ENCODE results near the gene CRYGN.

CRYGN gene

DNA sequence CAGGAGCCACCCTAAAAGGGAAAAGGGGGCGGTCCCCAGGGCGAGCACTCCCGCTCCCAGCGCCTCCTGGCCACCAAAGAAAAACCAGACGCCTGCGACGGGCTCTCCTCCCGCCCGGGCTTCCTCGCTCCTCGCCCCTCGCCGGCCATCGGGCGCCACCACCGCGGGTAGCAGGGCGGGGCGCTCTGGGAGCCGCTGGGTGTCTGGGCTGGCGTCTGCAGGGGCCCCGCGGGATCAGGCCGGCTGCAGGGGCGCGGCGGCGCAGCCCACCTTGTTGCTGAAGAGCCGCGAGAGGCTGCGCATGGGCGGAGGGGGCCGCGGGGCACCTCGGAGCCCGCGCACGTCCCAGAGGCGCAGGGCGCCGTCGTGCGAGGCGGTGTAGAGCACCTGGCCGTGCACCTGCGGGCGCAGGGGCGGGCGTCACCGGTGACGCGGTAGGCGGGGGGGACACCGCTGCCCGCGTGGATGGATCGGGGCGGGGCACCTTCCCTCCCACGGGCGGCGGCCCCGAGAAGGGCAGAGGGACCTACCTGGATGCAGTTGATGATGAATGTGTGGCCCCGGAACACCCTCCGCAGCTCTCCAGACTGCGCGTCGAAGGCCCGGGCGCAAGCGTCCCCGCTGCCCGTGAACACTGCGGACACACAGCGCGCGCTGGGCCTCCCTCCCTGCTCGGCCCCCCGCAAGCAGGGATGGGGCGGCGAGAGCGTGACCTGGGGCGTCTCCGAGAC is 58.4 kb downstream of the CRYGN start:
- DNase-seq (ENCODE audit: low read depth) = no peak
- no peak overlapping the region for H3K4me3 ChIP-seq (ENCODE audit: low read depth, low read length)
- TF ChIP-seq MYC (IDR thresholded peaks at IDR 0.05; ENCODE audit: low read depth, low read length) (no peak), POLR2A (IDR thresholded peaks at IDR 0.05; ENCODE audit: extremely low read depth, insufficient read length) (no peak)
- TF ChIP-seq, protein P1, sequence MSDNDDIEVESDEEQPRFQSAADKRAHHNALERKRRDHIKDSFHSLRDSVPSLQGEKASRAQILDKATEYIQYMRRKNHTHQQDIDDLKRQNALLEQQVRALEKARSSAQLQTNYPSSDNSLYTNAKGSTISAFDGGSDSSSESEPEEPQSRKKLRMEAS (IDR thresholded peaks at IDR 0.05; ENCODE audit: low read depth, low read length) = no peak
- TF ChIP-seq, protein P2, sequence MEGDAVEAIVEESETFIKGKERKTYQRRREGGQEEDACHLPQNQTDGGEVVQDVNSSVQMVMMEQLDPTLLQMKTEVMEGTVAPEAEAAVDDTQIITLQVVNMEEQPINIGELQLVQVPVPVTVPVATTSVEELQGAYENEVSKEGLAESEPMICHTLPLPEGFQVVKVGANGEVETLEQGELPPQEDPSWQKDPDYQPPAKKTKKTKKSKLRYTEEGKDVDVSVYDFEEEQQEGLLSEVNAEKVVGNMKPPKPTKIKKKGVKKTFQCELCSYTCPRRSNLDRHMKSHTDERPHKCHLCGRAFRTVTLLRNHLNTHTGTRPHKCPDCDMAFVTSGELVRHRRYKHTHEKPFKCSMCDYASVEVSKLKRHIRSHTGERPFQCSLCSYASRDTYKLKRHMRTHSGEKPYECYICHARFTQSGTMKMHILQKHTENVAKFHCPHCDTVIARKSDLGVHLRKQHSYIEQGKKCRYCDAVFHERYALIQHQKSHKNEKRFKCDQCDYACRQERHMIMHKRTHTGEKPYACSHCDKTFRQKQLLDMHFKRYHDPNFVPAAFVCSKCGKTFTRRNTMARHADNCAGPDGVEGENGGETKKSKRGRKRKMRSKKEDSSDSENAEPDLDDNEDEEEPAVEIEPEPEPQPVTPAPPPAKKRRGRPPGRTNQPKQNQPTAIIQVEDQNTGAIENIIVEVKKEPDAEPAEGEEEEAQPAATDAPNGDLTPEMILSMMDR (IDR thresholded peaks at IDR 0.05; ENCODE audit: low read depth, low read length) = no peak

DNA sequence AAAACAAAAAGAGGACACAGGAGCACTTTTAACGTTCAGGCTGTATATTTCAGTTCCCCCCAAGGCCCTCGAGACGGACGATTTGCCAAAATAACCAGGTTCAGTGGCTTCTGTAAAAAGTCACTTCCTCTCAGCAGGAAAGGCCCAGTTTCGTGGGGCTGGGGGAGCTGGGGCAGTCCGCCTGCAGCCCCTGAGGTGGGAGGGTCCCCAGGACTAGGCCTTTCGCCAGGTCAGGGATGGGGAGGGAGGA is 58.9 kb downstream of the CRYGN start:
- H3K4me3 ChIP-seq (ENCODE audit: low read depth, low read length) = no peak overlapping the region
- peak; percentile 57 for DNase-seq (ENCODE audit: low read depth)
- no peak for TF ChIP-seq MYC (IDR thresholded peaks at IDR 0.05; ENCODE audit: low read depth, low read length)
- TF ChIP-seq, protein P1 (IDR thresholded peaks at IDR 0.05; ENCODE audit: low read depth, low read length) = no peak
- no peak for TF ChIP-seq POLR2A (IDR thresholded peaks at IDR 0.05; ENCODE audit: extremely low read depth, insufficient read length)
- TF ChIP-seq, protein P2 (IDR thresholded peaks at IDR 0.05; ENCODE audit: low read depth, low read length) = no peak

DNA sequence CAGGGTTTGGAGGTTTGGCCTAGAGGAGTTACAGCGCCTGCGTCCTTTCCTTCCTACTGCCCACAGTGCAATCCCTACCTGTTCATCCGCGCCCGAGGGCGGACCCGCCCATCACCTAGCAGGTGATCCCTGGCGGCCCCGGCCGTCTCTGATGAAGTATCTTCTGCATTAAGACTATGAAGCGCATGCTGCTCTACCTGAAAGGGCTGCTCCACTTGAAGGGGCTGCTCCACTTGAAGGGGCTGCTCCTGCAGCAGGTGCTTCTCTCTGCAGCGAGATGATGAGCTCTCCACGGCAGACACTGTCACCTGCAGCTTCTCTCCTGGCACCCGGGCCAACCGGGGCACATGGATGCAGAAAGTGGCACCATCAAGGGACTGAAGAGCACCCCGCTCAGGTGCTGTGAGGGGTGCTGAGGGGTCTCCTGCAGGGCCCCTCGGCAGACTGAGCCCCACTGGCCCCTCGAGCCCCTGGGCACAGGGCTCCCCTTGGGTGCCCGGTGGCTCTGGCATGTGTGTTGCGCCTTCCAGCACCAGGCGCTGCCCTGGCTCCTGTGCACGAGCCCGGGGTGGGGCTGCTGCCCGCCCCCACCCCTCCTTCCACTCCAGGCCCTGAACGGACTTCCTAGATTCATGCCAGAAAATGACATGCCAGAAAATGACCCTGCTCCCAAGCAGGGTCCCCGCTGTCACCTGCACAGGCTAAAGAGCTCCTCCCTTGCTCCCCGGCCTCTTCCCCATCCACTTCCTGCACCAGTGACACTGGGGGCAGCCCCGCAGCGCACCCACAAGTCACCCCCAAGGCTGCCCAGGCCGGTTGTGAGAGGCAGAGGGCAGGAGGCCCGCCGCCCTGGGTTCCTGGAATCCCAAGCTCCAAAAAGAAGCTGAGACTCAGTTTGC is 59.5 kb downstream of the CRYGN start:
- H3K4me3 ChIP-seq (ENCODE audit: low read depth, low read length) = no peak overlapping the region

DNA sequence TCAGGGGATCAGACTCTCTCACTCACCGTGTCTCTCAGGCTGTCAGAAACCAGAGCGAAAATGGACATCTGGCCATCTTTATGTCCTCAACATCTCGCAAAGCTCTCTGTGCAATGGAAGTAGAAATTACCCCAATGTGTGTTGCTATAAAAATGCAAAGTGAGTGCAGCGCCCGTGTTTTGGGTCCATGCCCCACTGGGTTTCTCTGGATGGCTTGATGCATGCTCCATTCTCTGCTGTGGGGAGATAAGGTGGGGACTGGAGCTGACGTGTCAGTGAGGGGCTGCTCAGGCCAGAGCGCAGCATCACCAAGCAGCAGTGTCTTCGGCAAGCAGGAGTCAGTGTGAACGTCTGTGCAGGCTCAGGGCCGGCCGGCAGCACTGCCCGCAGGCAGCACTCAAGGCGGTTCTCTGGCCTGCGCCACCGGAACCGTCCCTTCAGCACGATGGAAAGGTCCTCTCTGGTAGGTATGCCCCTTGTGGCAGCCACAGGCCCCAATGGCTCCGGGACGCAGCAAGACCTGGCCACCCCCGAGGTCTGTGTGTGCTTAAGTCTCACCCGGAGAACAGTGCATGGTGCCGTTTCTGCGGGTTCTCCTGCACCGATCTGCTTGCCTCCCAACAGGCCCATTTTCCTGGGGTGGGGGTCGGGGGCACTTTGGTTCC is 60.3 kb downstream of the CRYGN start:
- H3K4me3 ChIP-seq (ENCODE audit: low read depth, low read length) = no peak overlapping the region
- no peak for TF ChIP-seq MYC (IDR thresholded peaks at IDR 0.05; ENCODE audit: low read depth, low read length)
- TF ChIP-seq POLR2A (IDR thresholded peaks at IDR 0.05; ENCODE audit: extremely low read depth, insufficient read length) = no peak
- TF ChIP-seq, protein P2 (IDR thresholded peaks at IDR 0.05; ENCODE audit: low read depth, low read length) = no peak
- TF ChIP-seq, protein P1 (IDR thresholded peaks at IDR 0.05; ENCODE audit: low read depth, low read length) = no peak
- DNase-seq (ENCODE audit: low read depth) = no peak

More for the DNA sequence above, 59.5 kb downstream of the CRYGN start:
- no peak for DNase-seq (ENCODE audit: low read depth)
- TF ChIP-seq MYC (IDR thresholded peaks at IDR 0.05; ENCODE audit: low read depth, low read length) (no peak), POLR2A (IDR thresholded peaks at IDR 0.05; ENCODE audit: extremely low read depth, insufficient read length) (no peak)
- TF ChIP-seq, protein P2 (IDR thresholded peaks at IDR 0.05; ENCODE audit: low read depth, low read length) = no peak
- TF ChIP-seq, protein P1 (IDR thresholded peaks at IDR 0.05; ENCODE audit: low read depth, low read length) = no peak

DNA sequence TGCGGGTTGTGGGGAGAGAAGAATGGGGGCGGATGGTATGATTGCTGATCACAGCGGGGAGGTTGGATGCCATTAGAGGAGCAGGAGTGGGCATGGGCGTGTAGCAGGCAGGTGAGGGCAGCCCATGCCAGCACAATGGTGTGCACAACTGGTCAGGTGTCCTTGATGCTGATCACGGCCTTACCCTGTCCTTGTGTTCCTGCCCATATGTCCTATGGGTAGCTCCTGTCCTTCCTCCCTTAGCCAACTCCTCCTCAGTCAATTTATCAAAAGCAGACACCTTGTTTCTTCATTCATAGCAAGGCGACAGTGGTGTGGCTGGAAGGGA is 60.8 kb downstream of the CRYGN start:
- DNase-seq (ENCODE audit: low read depth) = no peak
- H3K4me3 ChIP-seq (ENCODE audit: low read depth, low read length) = no peak overlapping the region
- TF ChIP-seq MYC (IDR thresholded peaks at IDR 0.05; ENCODE audit: low read depth, low read length) (no peak), POLR2A (IDR thresholded peaks at IDR 0.05; ENCODE audit: extremely low read depth, insufficient read length) (no peak)
- TF ChIP-seq, protein P2 (IDR thresholded peaks at IDR 0.05; ENCODE audit: low read depth, low read length) = no peak
- TF ChIP-seq, protein P1 (IDR thresholded peaks at IDR 0.05; ENCODE audit: low read depth, low read length) = no peak
